GM12891 (cell line): ENCODE data around the gene ACTL7B.

ENCODE experiments used
- PAX5 ChIP-seq: IDR thresholded peaks from 2 replicates; pipeline ENCODE4 v1.6.1; 2011; ENCODE audit warnings: low read length, moderate library complexity, mild to moderate bottlenecking; ENCODE audit not compliant: insufficient read depth, severe bottlenecking
- POLR2A ChIP-seq: IDR thresholded peaks from 2 replicates; pipeline ENCODE4 v1.6.1; 2011; ENCODE audit warnings: low read depth, low read length, control low read depth
- POLR2AphosphoS5 ChIP-seq: IDR thresholded peaks from 2 replicates; pipeline ENCODE4 v1.6.1; 2011; ENCODE audit warnings: low read depth, low read length, control low read depth
- POU2F2 ChIP-seq: IDR thresholded peaks from 2 replicates; pipeline ENCODE4 v1.6.1; 2011; ENCODE audit warnings: low read depth, mild to moderate bottlenecking, control low read depth, low read length, moderate library complexity
- SPI1 ChIP-seq: IDR thresholded peaks from 2 replicates; pipeline ENCODE4 v1.6.1; 2011; ENCODE audit warnings: low read depth, low read length, control low read depth
- TAF1 ChIP-seq: IDR thresholded peaks from 2 replicates; pipeline ENCODE4 v1.6.1; 2011; ENCODE audit warnings: low read depth, low read length, control low read depth

DNA sequence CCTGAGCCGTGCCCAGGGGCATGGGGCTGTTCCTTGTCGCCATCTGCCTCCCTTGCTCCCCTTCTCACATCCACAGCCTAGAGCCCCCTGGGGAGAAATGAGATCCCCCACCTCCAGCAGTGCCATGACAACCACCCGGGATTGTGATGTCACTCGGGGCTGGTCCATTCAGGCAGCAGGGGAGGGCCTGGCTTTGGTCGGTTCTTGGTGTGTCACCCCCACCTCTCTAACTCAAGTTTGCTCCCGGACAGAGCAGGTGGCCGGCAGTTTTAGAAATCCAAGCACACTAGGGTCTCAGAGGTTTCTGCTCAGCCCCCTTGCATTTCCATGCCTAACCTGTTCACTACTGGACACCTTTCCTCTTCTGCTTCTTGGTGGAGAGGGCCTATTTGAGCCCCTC is at the start of gene ACTL7B:
- TF ChIP-seq POLR2A (no peak), TAF1 (no peak), POLR2AphosphoS5 (no peak), POU2F2 (no peak), SPI1 (no peak), PAX5 (no peak)
